Keratinocyte (primary cell): Measurements from ENCODE around the gene MEAK7. TPM values are rescaled to one million over a fixed set of nuclear protein-coding genes. Genes with fewer than 3 reads are reported as not detected.

ENCODE experiments used
- DNase-seq: peaks from one replicate; pipeline ENCODE4 v3.0.0-alpha.2; 2011; ENCODE audit warnings: low read depth, missing footprints, low spot score
- FAIRE-seq: peaks from 2 replicates; lab custom pipeline; 2011; peaks lifted over from hg19 to GRCh38; lab: Jason Lieb, UNC
- H2AFZ ChIP-seq: 2 replicates; pipeline ENCODE4 v1.6.0; 2012; ENCODE audit warnings: low read length, control low read depth, inconsistent platforms; ENCODE audit not compliant: control insufficient read depth
- H3K27ac ChIP-seq: 2 replicates; pipeline ENCODE4 v1.5.1; 2011; ENCODE audit warnings: low read length; ENCODE audit not compliant: control insufficient read depth, insufficient read depth
- H3K27me3 ChIP-seq: 3 replicates; pipeline ENCODE4 v1.6.0; 2011; ENCODE audit warnings: low read length; ENCODE audit not compliant: control insufficient read depth, insufficient read depth; ENCODE audit errors: extremely low read depth
- H3K36me3 ChIP-seq, 2 experiments: 2 replicates in 1 of 2; 3 replicates in 1 of 2; pipeline ENCODE4 v1.5.1; 2011; ENCODE audit warnings: low read length in 2 of 2, mild to moderate bottlenecking in 1 of 2; ENCODE audit not compliant: control insufficient read depth in 2 of 2, insufficient read depth in 2 of 2; ENCODE audit errors: extremely low read depth in 1 of 2
- H3K4me1 ChIP-seq: 3 replicates; pipeline ENCODE4 v1.5.1; 2011; ENCODE audit warnings: low read length; ENCODE audit not compliant: control insufficient read depth, insufficient read depth; ENCODE audit errors: extremely low read depth
- H3K4me2 ChIP-seq: 3 replicates; pipeline ENCODE4 v1.6.0; 2011; ENCODE audit warnings: low read depth, low read length; ENCODE audit not compliant: control insufficient read depth, insufficient read depth; ENCODE audit errors: extremely low read depth
- H3K4me3 ChIP-seq, 3 experiments: fragments of 200-600 bp in 1 of 3; sonication (generic) in 1 of 3; 2 replicates in 2 of 3; 3 replicates in 1 of 3; pipeline ENCODE4 v1.5.1; 2011 to 2016; ENCODE audit warnings: low read length in 3 of 3, mild to moderate bottlenecking in 3 of 3, control low read depth in 2 of 3, inconsistent platforms in 1 of 3, low read depth in 1 of 3, mixed read lengths in 1 of 3, mixed run types in 1 of 3, moderate library complexity in 1 of 3; ENCODE audit not compliant: control insufficient read depth in 2 of 3, insufficient read depth in 2 of 3; ENCODE audit errors: extremely low read depth in 1 of 3
- H3K79me2 ChIP-seq: 2 replicates; pipeline ENCODE4 v1.6.0; 2012; ENCODE audit warnings: low read length; ENCODE audit not compliant: control insufficient read depth, insufficient read depth
- H3K9ac ChIP-seq: 3 replicates; pipeline ENCODE4 v1.6.0; 2011; ENCODE audit warnings: low read length; ENCODE audit not compliant: control insufficient read depth, insufficient read depth; ENCODE audit errors: extremely low read depth
- H3K9me1 ChIP-seq: 3 replicates; pipeline ENCODE4 v1.6.0; 2011; ENCODE audit warnings: low read length; ENCODE audit not compliant: control insufficient read depth, insufficient read depth; ENCODE audit errors: extremely low read depth
- H3K9me3 ChIP-seq: 2 replicates; pipeline ENCODE4 v1.5.1; 2012; ENCODE audit warnings: low read depth, low read length; ENCODE audit not compliant: control insufficient read depth
- H4K20me1 ChIP-seq: 3 replicates; pipeline ENCODE4 v1.6.0; 2011; ENCODE audit warnings: low read length; ENCODE audit not compliant: control insufficient read depth, insufficient read depth; ENCODE audit errors: extremely low read depth
- CTCF ChIP-seq, 3 experiments: IDR thresholded peaks in 1 of 3; conservative IDR thresholded peaks in 1 of 3; optimal IDR thresholded peaks in 1 of 3; 2 replicates in 2 of 3; 3 replicates in 1 of 3; pipeline versions ENCODE3 to v1.5.1; 2011; ENCODE audit warnings: low read length in 3 of 3, mild to moderate bottlenecking in 3 of 3, moderate library complexity in 2 of 3, control low read depth in 1 of 3, inconsistent platforms in 1 of 3; ENCODE audit not compliant: insufficient read depth in 2 of 3; ENCODE audit errors: extremely low read depth in 1 of 3
- EZH2 ChIP-seq: IDR thresholded peaks from one replicate; pipeline ENCODE4 v1.6.1; 2012; ENCODE audit warnings: inconsistent platforms, mild to moderate bottlenecking, low read length, moderate library complexity
- dilution Hi-C: fragments of 300-500 bp; cut with MboI; formaldehyde crosslinking; loops from one replicate; pipeline ENCODE4 v1.7.0; 2020; ENCODE audit warnings: low sequenced_read_pairs; ENCODE audit not compliant: extremely low pct_ligation_motif_present
- polyA plus RNA-seq, 5 experiments: library from polyadenylated mRNA; depleted of rRNA in 3 of 5; stranded (reverse) in 3 of 5; stranded (forward) in 1 of 5; unstranded in 1 of 5; fragments of >200 nt; gene quantifications; 1 replicate in 1 of 5; 2 replicates in 3 of 5; 3 replicates in 1 of 5; pipeline versions ENCODE4 v1.2.1 to v1.2.3, GENCODE V29; 2011 to 2012; ENCODE audit warnings: missing spikeins in 2 of 5, low read depth in 1 of 5, low replicate concordance in 1 of 5

MEAK7 gene
- polyA plus RNA-seq, 1 donor (not counting 4 experiments of a cell fraction or from before 2014, with no cell fraction given) = 81.0 TPM

- DNase-seq (peak; percentile 92), FAIRE-seq (peak; percentile 79)
- Histone ChIP-seq H3K4me1 (peaks cover 66% of the 10 kb centered on the region), H3K9ac (peak overlapping the region; percentile 65), H3K9me1 (peaks cover 5% of the 10 kb centered on the region), H3K4me3 (peak overlapping the region in 1 of 3 experiments; percentile 30), H3K4me2 (peak overlapping the region; percentile 66), H3K9me3 (no peaks in the 10 kb centered on the region), H3K27ac (peak overlapping the region; percentile 91), H2AFZ (peak overlapping the region; percentile 49), H4K20me1 (no peaks in the 10 kb centered on the region), H3K36me3 (peaks cover 29 to 53% of the 10 kb centered on the region in 2 experiments), H3K79me2 (peaks cover 61% of the 10 kb centered on the region), H3K27me3 (no peaks in the 10 kb centered on the region)
- TF ChIP-seq EZH2 = no peak
- no peak for TF ChIP-seq CTCF (optimal IDR thresholded peaks at IDR 0.05 in 1 of 3, IDR thresholded peaks at IDR 0.05 in 1 of 3, conservative IDR thresholded peaks at IDR 0.05 in 1 of 3; ENCODE audit: extremely low read depth in 1 of 3, insufficient read depth in 2 of 3, low read length in 3 of 3)
- dilution Hi-C loops = no loop called here
Observed at GRCh38 chr16:84501077-84501735, 3.3 kb downstream of the MEAK7 start.

- FAIRE-seq (no peak), DNase-seq (no peak)
- H3K36me3 ChIP-seq = peaks cover 33 to 59% of the 10 kb centered on the region in 2 experiments
- peaks cover 5% of the 10 kb centered on the region for H3K9me1 ChIP-seq
- dilution Hi-C loops = no loop called here
- no peak overlapping the region for H2AFZ ChIP-seq
- H3K27ac ChIP-seq = peak overlapping the region; percentile 57
- no peaks in the 10 kb centered on the region for H4K20me1 ChIP-seq
- peak overlapping the region; percentile 66 for H3K4me2 ChIP-seq
- H3K27me3 ChIP-seq = no peaks in the 10 kb centered on the region
- no peaks in the 10 kb centered on the region for H3K9me3 ChIP-seq
- H3K4me3 ChIP-seq = no peak overlapping the region
- peaks cover 63% of the 10 kb centered on the region for H3K79me2 ChIP-seq
- no peak for TF ChIP-seq CTCF (optimal IDR thresholded peaks at IDR 0.05 in 1 of 3, IDR thresholded peaks at IDR 0.05 in 1 of 3, conservative IDR thresholded peaks at IDR 0.05 in 1 of 3; ENCODE audit: extremely low read depth in 1 of 3, insufficient read depth in 2 of 3, low read length in 3 of 3)
- TF ChIP-seq EZH2 = no peak
- peaks cover 59% of the 10 kb centered on the region for H3K4me1 ChIP-seq
- H3K9ac ChIP-seq = peak overlapping the region; percentile 65
Observed at GRCh38 chr16:84500531-84500930, 3.9 kb downstream of the MEAK7 start.
